ENCODE data around the gene CD33.

- TF ChIP-seq, protein P1, sequence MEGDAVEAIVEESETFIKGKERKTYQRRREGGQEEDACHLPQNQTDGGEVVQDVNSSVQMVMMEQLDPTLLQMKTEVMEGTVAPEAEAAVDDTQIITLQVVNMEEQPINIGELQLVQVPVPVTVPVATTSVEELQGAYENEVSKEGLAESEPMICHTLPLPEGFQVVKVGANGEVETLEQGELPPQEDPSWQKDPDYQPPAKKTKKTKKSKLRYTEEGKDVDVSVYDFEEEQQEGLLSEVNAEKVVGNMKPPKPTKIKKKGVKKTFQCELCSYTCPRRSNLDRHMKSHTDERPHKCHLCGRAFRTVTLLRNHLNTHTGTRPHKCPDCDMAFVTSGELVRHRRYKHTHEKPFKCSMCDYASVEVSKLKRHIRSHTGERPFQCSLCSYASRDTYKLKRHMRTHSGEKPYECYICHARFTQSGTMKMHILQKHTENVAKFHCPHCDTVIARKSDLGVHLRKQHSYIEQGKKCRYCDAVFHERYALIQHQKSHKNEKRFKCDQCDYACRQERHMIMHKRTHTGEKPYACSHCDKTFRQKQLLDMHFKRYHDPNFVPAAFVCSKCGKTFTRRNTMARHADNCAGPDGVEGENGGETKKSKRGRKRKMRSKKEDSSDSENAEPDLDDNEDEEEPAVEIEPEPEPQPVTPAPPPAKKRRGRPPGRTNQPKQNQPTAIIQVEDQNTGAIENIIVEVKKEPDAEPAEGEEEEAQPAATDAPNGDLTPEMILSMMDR (conservative IDR thresholded peaks at IDR 0.05; ENCODE audit: low read depth, low read length) = no peak
- TF ChIP-seq EZH2 (IDR thresholded peaks at IDR 0.05; ENCODE audit: borderline replicate concordance, low read depth, low read length, poor library complexity, severe bottlenecking) = no peak
Observed at GRCh38 chr19:51211833-51212232, 13.0 kb upstream of the CD33 start.

Measured in A673 (cell line).